HEK293T (cell line): Measurements from ENCODE around the gene C22orf42.

Source experiments
- CTCF ChIA-PET: fragments of 350-600 bp; formaldehyde crosslinking; extraction: SDS; loops from one replicate; lab custom pipeline; 2021; ENCODE audit warnings: antibody characterized with exemption, inconsistent platforms; lab: Yijun Ruan, JAX
- POLR2A ChIA-PET: fragments of 350-600 bp; formaldehyde crosslinking; extraction: SDS; loops from one replicate; lab custom pipeline; 2020; ENCODE audit warnings: antibody characterized with exemption, inconsistent platforms; lab: Yijun Ruan, JAX
- DNase-seq: peaks from one replicate; pipeline ENCODE4 v3.0.0; 2012; ENCODE audit warnings: mixed read lengths; ENCODE audit errors: extremely low spot score
- ARNT ChIP-seq: fragments of 450-650 bp; IDR thresholded peaks from 2 replicates; pipeline ENCODE4 v1.6.1; 2017; ENCODE audit warnings: mild to moderate bottlenecking
- BHLHE40 ChIP-seq: fragments of 450-650 bp; IDR thresholded peaks from 2 replicates; pipeline ENCODE4 v1.6.1; 2016; ENCODE audit warnings: mild to moderate bottlenecking, moderate library complexity, borderline replicate concordance
- CTBP1 ChIP-seq: fragments of 450-650 bp; IDR thresholded peaks from 2 replicates; pipeline ENCODE4 v1.6.1; 2016; ENCODE audit warnings: borderline replicate concordance
- ELF4 ChIP-seq: fragments of 450-650 bp; IDR thresholded peaks from 2 replicates; pipeline ENCODE4 v1.6.1; 2017; ENCODE audit warnings: antibody characterized with exemption
- FOXA1 ChIP-seq: fragments of 450-650 bp; IDR thresholded peaks from 2 replicates; pipeline ENCODE4 v1.6.1; 2016; ENCODE audit warnings: mild to moderate bottlenecking
- FOXK2 ChIP-seq: fragments of 450-650 bp; IDR thresholded peaks from 2 replicates; pipeline ENCODE4 v1.6.1; 2016; ENCODE audit warnings: mild to moderate bottlenecking
- FOXM1 ChIP-seq: fragments of 450-650 bp; IDR thresholded peaks from 2 replicates; pipeline ENCODE4 v1.6.1; 2017; ENCODE audit warnings: mild to moderate bottlenecking, borderline replicate concordance
- HDGF ChIP-seq: fragments of 450-650 bp; IDR thresholded peaks from 2 replicates; pipeline ENCODE4 v1.6.1; 2017; ENCODE audit warnings: antibody characterized with exemption, borderline replicate concordance
- L3MBTL2 ChIP-seq: fragments of 450-650 bp; conservative IDR thresholded peaks from 2 replicates; pipeline ENCODE4 v1.6.1; 2016; ENCODE audit warnings: mild to moderate bottlenecking
- LEF1 ChIP-seq: fragments of 450-650 bp; IDR thresholded peaks from 2 replicates; pipeline ENCODE4 v1.6.1; 2017; ENCODE audit warnings: mild to moderate bottlenecking, borderline replicate concordance
- NFRKB ChIP-seq: fragments of 450-650 bp; IDR thresholded peaks from 2 replicates; pipeline ENCODE4 v1.6.1; 2016; ENCODE audit warnings: mild to moderate bottlenecking, moderate library complexity
- PKNOX1 ChIP-seq: fragments of 450-650 bp; IDR thresholded peaks from 2 replicates; pipeline ENCODE4 v1.6.1; 2016
- SP1 ChIP-seq: fragments of 450-650 bp; IDR thresholded peaks from 2 replicates; pipeline ENCODE4 v1.6.1; 2017
- SUZ12 ChIP-seq: fragments of 450-650 bp; IDR thresholded peaks from 2 replicates; pipeline ENCODE4 v1.6.1; 2016; ENCODE audit warnings: mild to moderate bottlenecking
- TARDBP ChIP-seq: fragments of 450-650 bp; IDR thresholded peaks from 2 replicates; pipeline ENCODE4 v1.6.1; 2016
- ZNF384 ChIP-seq: fragments of 450-650 bp; IDR thresholded peaks from 2 replicates; pipeline ENCODE4 v1.6.1; 2016

C22orf42 gene

GRCh38 chr22:32158712-32159533 is at the start of gene C22orf42:
Gene C22orf42, minus strand, starts transcription at chr22:32159303. Its CDS starts 88 bp downstream, at chr22:32159215.
- no peak for DNase-seq
- CTCF ChIA-PET = no interaction called here
- POLR2A ChIA-PET = interaction anchor here (1.4 kb wide), 1 partner anchor 46 kb away, joined by 3 read pairs; the partner anchor contains the start of gene RFPL2
- no peak for TF ChIP-seq ZNF384
- TF ChIP-seq PKNOX1 = no peak
- no peak for TF ChIP-seq SUZ12
- no peak for TF ChIP-seq FOXA1
- TF ChIP-seq BHLHE40 = no peak
- no peak for TF ChIP-seq ARNT
- no peak for TF ChIP-seq TARDBP
- TF ChIP-seq CTBP1 = no peak

GRCh38 chr22:32208681-32209080 is 49.6 kb upstream of the C22orf42 start:
- POLR2A ChIA-PET = no interaction called here
- CTCF ChIA-PET = no interaction called here
- TF ChIP-seq ZNF384 (no peak), BHLHE40 (no peak), ELF4 (no peak), NFRKB (no peak), LEF1 (no peak), FOXA1 (no peak), ARNT (no peak), SP1 (no peak), PKNOX1 (no peak), CTBP1 (no peak), FOXK2 (no peak), SUZ12 (no peak), L3MBTL2 (no peak), HDGF (no peak), FOXM1 (no peak), TARDBP (no peak)
- DNase-seq = no peak

- TF ChIP-seq FOXA1 (no peak), ARNT (no peak), FOXM1 (no peak), FOXK2 (no peak), NFRKB (no peak), BHLHE40 (no peak), SUZ12 (no peak), CTBP1 (no peak), L3MBTL2 (no peak), HDGF (no peak), TARDBP (no peak), SP1 (no peak), PKNOX1 (no peak), LEF1 (no peak), ELF4 (no peak), ZNF384 (no peak)
- DNase-seq = no peak
- CTCF ChIA-PET = no interaction called here
- POLR2A ChIA-PET = no interaction called here
Observed at GRCh38 chr22:32207971-32208480, 48.9 kb upstream of the C22orf42 start.

GRCh38 chr22:32206774-32207758 is 48.0 kb upstream of the C22orf42 start:
- DNase-seq = peak; percentile 25
- ChIA-PET CTCF (no interaction called here), POLR2A (no interaction called here)
- TF ChIP-seq LEF1 = no peak
- TF ChIP-seq ARNT = no peak
- no peak for TF ChIP-seq L3MBTL2
- no peak for TF ChIP-seq ZNF384

- DNase-seq = peak; percentile 36
- TF ChIP-seq PKNOX1 = no peak
- CTCF ChIA-PET = interaction anchor here (1.1 kb wide), 1 partner anchor 59 kb away, joined by 3 read pairs; no protein-coding TSS in a partner anchor
- POLR2A ChIA-PET = interaction anchor here (1.6 kb wide), 1 partner anchor 33 kb away, joined by 4 read pairs; no protein-coding TSS in a partner anchor
Observed at GRCh38 chr22:32205974-32206773, 47.1 kb upstream of the C22orf42 start.
